ENCODE data around the gene NUMBL. TPM values are rescaled to one million over a fixed set of nuclear protein-coding genes. Genes with fewer than 3 reads are reported as not detected.

NUMBL gene
- total RNA-seq, 2 experiments from 2014 or later = 4.8 to 5.8 TPM

DNA sequence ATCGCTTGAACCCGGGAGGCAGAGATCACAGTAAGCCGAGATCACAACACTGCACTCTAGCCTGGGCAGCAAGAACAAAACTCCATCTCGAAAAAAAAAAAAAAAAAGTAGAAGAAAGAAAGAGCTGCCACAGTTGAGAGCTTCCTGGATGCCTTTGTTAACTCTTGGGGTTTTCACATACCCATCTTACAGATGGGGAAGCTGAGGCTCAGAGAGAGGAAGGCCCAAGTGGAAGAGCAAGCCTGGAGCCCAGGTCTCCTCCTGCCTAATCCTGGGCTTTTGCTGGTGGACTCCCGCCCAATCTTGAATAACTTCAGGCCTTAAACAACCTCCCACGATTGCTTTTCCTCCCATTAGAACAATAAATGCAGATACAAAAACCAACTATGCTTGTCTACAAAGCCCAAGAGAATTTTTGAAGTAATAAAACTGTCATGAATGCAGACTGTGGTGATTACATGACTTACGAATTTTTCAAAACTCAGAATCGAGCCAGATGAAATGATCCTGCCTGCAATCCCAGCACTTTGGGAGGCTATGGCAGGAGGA is 47.6 kb downstream of the NUMBL start:
- Mint-ChIP-seq H3K36me3 (ENCODE audit: low read depth) (no peaks in the 10 kb centered on the region), H3K27ac (no peak overlapping the region), H3K27me3 (peaks cover 6% of the 10 kb centered on the region), H3K9me3 (no peaks in the 10 kb centered on the region), H3K4me3 (no peak overlapping the region), H3K4me1 (peaks cover 6% of the 10 kb centered on the region)
- DNase-seq = no peak
- POLR2A ChIA-PET = interaction anchor here (0.6 to 0.7 kb wide), 2 partner anchors 15 to 251 kb away, joined by 3 to 4 read pairs; no protein-coding TSS in a partner anchor
- CTCF ChIA-PET = interaction anchor here (5.2 kb wide), 1 partner anchor 8 kb away, joined by 49 read pairs; no protein-coding TSS in a partner anchor

DNA sequence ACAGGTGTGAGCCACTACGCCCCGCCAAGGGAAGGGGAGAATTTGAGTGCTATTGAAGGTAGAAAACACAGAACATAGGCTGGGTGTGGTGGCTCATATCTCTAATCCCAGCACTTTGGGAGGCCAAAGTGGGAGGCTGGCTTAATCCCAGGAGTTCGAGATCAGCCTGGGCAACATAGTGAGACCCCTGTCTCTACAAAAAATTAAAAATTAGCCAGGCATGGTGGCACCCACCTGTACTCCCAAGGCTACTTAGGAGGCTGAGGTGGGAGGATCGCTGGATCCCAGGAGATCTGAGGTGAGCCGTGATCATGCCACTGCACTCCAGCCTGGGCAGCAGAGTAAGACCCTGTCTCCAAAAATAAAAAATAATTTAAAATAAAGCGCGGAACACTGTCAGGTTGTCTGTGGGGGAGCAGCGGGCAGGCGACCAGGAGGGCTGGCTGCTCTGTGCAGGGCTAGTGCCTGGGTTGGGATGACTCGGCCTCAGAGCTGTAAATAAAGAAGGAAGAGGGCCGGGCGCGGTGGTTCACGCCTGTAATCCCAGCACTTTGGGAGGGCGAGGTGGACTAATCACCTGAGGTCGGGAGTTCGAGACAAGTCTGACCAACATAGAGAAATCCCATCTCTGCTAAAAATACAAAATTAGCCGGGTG is 48.3 kb downstream of the NUMBL start:
- Mint-ChIP-seq H3K4me3 (no peak overlapping the region), H3K27me3 (peaks cover 6% of the 10 kb centered on the region), H3K4me1 (peaks cover 6% of the 10 kb centered on the region), H3K36me3 (ENCODE audit: low read depth) (no peaks in the 10 kb centered on the region), H3K9me3 (no peaks in the 10 kb centered on the region), H3K27ac (no peak overlapping the region)
- no peak for DNase-seq
- ChIA-PET POLR2A (interaction anchor here (0.7 kb wide), 1 partner anchor 251 kb away, joined by 4 read pairs; no protein-coding TSS in a partner anchor), CTCF (interaction anchor here (5.2 kb wide), 1 partner anchor 8 kb away, joined by 49 read pairs; no protein-coding TSS in a partner anchor)

DNA sequence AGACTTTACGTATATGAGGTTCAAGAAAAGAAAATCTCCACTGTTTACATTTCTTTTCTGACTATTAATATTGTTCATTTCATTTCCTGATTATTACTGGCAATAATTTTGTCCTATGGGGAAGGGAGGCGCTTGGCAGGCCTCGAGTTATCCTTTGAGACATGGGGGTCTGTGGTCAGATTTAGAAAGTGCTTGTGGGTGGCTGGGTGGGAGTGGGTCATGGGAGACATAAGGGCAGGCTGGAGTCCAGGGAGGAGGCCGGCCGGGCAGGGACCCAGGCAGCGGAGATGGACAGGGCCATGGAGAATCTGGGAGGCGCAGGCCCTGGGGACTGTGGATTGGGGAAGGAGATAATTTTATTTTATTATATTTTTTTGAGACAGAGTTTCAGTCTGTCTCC is 49.2 kb downstream of the NUMBL start:
- Mint-ChIP-seq H3K4me1 (peaks cover 6% of the 10 kb centered on the region), H3K27ac (no peak overlapping the region), H3K36me3 (ENCODE audit: low read depth) (no peaks in the 10 kb centered on the region), H3K27me3 (peaks cover 6% of the 10 kb centered on the region), H3K4me3 (no peak overlapping the region), H3K9me3 (no peaks in the 10 kb centered on the region)
- POLR2A ChIA-PET = no interaction called here
- CTCF ChIA-PET = no interaction called here
- no peak for DNase-seq

DNA sequence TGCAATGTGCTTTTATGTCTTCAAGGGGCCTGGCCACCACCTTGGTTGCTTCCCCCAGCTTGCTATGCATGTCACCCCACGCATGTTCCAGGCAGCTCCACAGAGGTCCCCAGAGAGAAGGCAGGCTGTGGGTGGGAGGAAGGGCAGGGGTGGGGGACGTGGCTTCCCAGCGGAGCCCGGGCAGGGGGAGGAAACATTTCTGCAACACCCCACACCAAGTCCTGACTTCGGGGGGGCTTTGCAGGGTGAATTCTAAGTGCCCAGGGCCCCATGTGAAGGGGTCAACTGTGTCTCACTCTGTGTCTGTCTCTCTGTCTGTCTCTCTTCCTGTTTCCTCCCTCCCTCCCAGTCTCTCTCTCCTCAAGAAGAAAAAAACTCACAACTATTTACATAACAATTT is 49.7 kb downstream of the NUMBL start:
- Mint-ChIP-seq H3K36me3 (ENCODE audit: low read depth) (no peaks in the 10 kb centered on the region), H3K27me3 (peaks cover 1% of the 10 kb centered on the region), H3K4me3 (no peak overlapping the region), H3K27ac (no peak overlapping the region), H3K4me1 (peaks cover 1% of the 10 kb centered on the region), H3K9me3 (no peaks in the 10 kb centered on the region)
- ChIA-PET CTCF (interaction anchor here (0.6 kb wide), 1 partner anchor 462 kb away, joined by 4 read pairs; no protein-coding TSS in a partner anchor), POLR2A (no interaction called here)
- DNase-seq = no peak

DNA sequence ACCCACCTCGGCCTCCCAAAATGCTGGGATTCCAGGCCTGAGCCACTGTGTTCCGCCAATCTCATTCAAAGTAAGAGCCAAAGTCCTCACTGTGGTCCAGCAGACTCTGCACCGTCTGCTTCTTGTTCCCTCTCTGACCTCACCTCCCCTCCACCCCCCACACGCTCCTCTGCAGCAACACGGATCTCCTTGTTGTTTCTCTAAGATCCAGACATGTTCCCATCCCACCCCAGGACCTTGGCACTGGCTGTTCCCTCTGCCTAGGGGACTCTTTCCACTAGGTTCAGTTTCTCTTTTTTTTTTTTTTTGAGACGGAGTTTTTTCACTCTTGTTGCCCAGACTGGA is 50.8 kb downstream of the NUMBL start:
- Mint-ChIP-seq H3K27ac (no peak overlapping the region), H3K36me3 (ENCODE audit: low read depth) (no peaks in the 10 kb centered on the region), H3K27me3 (peaks cover 4% of the 10 kb centered on the region), H3K4me1 (peaks cover 1% of the 10 kb centered on the region), H3K9me3 (no peaks in the 10 kb centered on the region), H3K4me3 (no peak overlapping the region)
- POLR2A ChIA-PET = no interaction called here
- no peak for DNase-seq
- CTCF ChIA-PET = no interaction called here

DNA sequence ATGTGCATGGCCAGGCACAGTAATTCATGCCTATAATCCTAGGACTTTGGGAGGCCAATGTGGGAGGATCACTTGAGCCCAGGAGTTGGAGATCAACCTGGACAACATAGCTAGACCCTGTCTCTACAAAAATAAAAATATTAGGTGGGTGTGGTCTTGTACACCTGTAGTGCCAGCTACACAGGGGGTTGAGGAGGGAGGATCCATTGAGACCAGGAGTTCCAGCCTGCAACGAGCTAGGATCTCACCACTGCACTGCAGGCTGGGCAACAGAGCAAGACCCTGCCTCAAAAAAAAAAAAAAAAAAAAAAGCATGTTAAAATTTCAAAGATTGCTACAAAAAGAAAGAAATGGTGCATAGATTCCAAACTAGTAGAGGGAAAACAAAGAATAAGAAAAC is 52.1 kb downstream of the NUMBL start:
- Mint-ChIP-seq H3K27me3 (peaks cover 7% of the 10 kb centered on the region), H3K9me3 (no peaks in the 10 kb centered on the region), H3K4me1 (peaks cover 7% of the 10 kb centered on the region), H3K4me3 (no peak overlapping the region), H3K27ac (no peak overlapping the region), H3K36me3 (ENCODE audit: low read depth) (no peaks in the 10 kb centered on the region)
- POLR2A ChIA-PET = no interaction called here
- CTCF ChIA-PET = interaction anchor here (0.7 to 1.3 kb wide), 2 partner anchors 97 to 333 kb away, joined by 3 to 5 read pairs; no protein-coding TSS in a partner anchor
- DNase-seq = no peak

DNA sequence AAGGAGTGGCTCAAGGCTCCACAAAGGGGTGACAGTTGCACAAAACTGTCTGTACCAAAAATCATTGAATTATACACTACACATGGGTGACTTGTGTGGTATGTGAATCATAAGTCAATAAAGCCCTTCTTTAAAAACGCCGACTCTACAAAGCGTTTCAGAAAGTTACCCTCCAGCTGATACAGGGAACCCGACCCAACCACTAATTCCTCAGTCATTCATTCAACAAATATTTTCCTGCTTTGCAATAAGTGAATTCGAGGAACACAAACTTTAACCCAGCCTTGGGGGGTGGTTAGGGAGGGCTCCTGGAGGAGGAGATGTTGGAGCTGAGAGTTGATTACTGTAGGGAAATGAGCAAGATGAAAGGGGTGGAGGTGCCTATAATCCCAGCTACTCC is 57.2 kb downstream of the NUMBL start:
- no peak overlapping the region for H3K4me3 Mint-ChIP-seq
- no peak overlapping the region for H3K27ac Mint-ChIP-seq
- peaks cover 7% of the 10 kb centered on the region for H3K27me3 Mint-ChIP-seq
- peaks cover 4% of the 10 kb centered on the region for H3K36me3 Mint-ChIP-seq (ENCODE audit: low read depth)
- peaks cover 9% of the 10 kb centered on the region for H3K4me1 Mint-ChIP-seq
- POLR2A ChIA-PET = no interaction called here
- DNase-seq = no peak
- no peaks in the 10 kb centered on the region for H3K9me3 Mint-ChIP-seq
- CTCF ChIA-PET = interaction anchor here (0.8 to 4.4 kb wide), 5 partner anchors 10 to 328 kb away, joined by 3 to 65 read pairs (median 17); no protein-coding TSS in a partner anchor

DNA sequence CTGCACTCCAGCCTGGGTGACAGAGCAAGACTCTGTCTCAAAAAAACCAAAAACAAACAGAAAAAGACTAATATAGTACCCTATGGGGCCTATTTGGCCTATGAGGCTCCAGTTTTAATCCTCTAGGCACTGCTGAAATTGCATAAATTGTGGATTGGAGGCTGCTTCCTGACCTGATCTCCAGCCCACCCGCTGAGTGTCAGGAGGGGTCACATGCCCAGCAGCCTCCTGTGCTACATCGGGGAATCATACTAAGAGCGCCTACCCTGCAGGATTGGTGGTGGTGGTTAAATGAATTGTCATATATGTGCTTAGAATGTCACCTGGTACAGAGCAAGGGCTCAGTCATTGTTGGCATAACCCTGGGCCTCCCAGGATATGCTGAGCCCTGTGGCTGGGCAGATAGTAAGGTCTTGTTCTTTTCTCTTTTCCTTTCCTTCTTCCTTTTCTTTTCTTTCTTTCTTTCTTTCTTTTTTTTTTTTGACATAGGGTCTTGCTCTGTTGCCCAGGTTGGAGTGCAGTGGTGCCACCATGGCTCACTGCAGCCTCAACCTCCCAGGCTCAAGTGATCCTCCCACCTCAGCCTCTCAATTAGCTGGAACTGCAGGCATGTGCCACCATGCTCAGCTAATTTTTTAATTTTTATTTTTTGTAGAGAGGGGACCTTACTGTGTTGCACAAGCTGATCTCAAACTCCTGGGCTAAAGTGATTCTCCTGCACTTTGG is 58.0 kb downstream of the NUMBL start:
- Mint-ChIP-seq H3K27me3 (peaks cover 7% of the 10 kb centered on the region), H3K4me3 (no peak overlapping the region), H3K27ac (no peak overlapping the region), H3K4me1 (peaks cover 9% of the 10 kb centered on the region), H3K36me3 (ENCODE audit: low read depth) (peaks cover 6% of the 10 kb centered on the region), H3K9me3 (no peaks in the 10 kb centered on the region)
- CTCF ChIA-PET = interaction anchor here (0.8 to 4.4 kb wide), 5 partner anchors 9 to 212 kb away, joined by 3 to 65 read pairs (median 4); no protein-coding TSS in a partner anchor
- POLR2A ChIA-PET = no interaction called here
- no peak for DNase-seq

DNA sequence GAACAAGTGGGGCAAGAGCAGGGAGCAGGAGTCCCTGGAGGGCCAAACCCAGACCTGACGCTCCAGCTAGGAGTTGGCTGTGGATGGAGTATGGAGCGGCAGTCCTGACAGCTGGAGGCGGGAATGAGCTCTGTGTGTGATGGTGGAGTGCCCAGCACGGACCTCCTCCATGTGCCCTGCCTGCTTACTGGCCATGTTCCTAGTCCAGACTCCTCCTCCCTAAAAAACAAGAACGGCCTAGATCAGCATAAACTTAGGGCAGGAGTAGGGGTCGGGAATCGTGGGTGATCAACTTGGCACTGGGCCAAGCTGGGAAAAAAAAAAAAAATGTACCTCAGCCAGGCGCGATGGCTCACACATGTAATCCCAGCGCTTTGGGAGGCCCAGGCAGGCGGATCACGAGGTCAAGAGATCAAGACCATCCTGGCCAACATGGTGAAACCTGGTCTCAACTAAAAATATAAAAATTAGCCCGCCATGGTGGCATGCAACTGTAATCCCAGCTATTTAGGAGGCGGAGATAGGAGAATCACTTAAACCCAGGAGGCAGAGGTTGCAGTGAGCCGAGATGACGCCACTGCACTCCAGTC is 59.8 kb downstream of the NUMBL start:
- POLR2A ChIA-PET = no interaction called here
- H3K4me3 Mint-ChIP-seq = no peak overlapping the region
- no peak overlapping the region for H3K27ac Mint-ChIP-seq
- no peak for DNase-seq
- H3K27me3 Mint-ChIP-seq = peaks cover 7% of the 10 kb centered on the region
- no peaks in the 10 kb centered on the region for H3K9me3 Mint-ChIP-seq
- peaks cover 10% of the 10 kb centered on the region for H3K36me3 Mint-ChIP-seq (ENCODE audit: low read depth)
- CTCF ChIA-PET = interaction anchor here (0.7 kb wide), 1 partner anchor 1770 kb away, joined by 3 read pairs; no protein-coding TSS in a partner anchor
- peaks cover 9% of the 10 kb centered on the region for H3K4me1 Mint-ChIP-seq

DNA sequence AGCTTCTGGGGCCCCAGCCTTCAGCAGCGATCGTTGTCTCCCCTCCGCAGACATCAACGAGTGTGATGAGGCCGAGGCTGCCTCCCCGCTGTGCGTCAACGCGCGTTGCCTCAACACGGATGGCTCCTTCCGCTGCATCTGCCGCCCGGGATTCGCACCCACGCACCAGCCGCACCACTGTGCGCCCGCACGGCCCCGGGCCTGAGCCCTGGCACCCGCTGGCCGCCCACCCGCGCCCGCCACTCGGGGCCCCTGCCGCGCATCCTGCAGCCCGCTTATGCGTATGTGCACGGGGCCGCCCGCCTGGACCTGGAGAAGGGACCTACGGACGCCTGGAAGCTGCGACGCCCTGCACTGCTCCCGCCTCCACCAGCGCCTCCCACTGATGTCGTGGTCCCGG is 61.1 kb downstream of the NUMBL start:
- peaks cover 17% of the 10 kb centered on the region for H3K36me3 Mint-ChIP-seq (ENCODE audit: low read depth)
- CTCF ChIA-PET = no interaction called here
- H3K27me3 Mint-ChIP-seq = peaks cover under 1% of the 10 kb centered on the region
- no peaks in the 10 kb centered on the region for H3K9me3 Mint-ChIP-seq
- H3K4me1 Mint-ChIP-seq = peaks cover 12% of the 10 kb centered on the region
- POLR2A ChIA-PET = no interaction called here
- no peak overlapping the region for H3K27ac Mint-ChIP-seq
- no peak for DNase-seq
- H3K4me3 Mint-ChIP-seq = no peak overlapping the region

DNA sequence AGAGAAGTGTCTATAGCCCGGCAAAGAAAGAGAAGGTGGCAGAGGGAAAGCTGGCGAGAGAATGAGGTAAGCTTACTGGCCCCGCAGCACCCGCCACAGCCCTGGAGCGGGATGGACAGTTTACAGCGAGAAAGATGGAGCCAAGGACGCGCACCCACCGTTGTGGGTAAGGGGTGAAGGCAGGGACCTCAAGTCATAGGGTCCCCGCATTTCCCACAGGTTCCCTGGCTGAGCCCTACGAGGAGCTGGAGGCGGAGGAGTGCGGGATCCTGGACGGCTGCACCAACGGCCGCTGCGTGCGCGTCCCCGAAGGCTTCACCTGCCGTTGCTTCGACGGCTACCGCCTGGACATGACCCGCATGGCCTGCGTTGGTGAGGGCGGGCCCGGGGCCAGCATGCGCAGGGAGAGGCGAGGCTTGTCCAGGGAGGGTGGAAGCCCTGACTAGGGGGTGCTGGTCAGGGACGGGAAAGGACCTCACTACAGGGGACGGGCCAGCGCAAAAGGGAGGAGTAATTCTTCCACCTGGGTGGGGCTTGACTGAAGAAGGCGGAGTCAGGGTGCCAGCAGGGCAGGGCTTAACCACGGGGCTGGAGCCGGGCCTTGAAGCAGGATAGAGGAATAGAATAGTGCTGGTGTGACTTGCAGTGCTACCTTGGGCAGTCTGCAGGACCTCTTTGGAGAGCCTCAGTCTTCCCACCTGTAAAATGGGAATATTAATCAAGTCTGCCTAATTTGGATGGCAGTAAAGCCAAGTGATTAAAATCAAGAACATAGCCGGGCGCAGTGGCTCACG is 62.8 kb downstream of the NUMBL start:
- CTCF ChIA-PET = no interaction called here
- Mint-ChIP-seq H3K9me3 (no peaks in the 10 kb centered on the region), H3K27ac (no peak overlapping the region), H3K4me3 (no peak overlapping the region), H3K27me3 (no peaks in the 10 kb centered on the region), H3K4me1 (peaks cover 11% of the 10 kb centered on the region), H3K36me3 (ENCODE audit: low read depth) (peaks cover 29% of the 10 kb centered on the region)
- POLR2A ChIA-PET = interaction anchor here (0.6 to 1.0 kb wide), 2 partner anchors 14 to 15 kb away, joined by 3 read pairs; no protein-coding TSS in a partner anchor
- DNase-seq = no peak

DNA sequence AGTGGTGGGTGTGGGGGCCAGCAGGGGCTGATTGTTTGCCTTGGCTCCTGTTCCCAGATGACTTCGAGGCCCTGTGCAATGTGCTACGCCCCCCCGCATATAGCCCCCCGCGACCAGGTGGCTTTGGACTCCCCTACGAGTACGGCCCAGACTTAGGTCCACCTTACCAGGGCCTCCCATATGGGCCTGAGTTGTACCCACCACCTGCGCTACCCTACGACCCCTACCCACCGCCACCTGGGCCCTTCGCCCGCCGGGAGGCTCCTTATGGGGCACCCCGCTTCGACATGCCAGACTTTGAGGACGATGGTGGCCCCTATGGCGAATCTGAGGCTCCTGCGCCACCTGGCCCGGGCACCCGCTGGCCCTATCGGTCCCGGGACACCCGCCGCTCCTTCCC is 63.5 kb downstream of the NUMBL start:
- H3K9me3 Mint-ChIP-seq = no peaks in the 10 kb centered on the region
- peaks cover 11% of the 10 kb centered on the region for H3K4me1 Mint-ChIP-seq
- ChIA-PET CTCF (no interaction called here), POLR2A (interaction anchor here (1.0 kb wide), 1 partner anchor 13 kb away, joined by 3 read pairs; no protein-coding TSS in a partner anchor)
- H3K27ac Mint-ChIP-seq = no peak overlapping the region
- no peaks in the 10 kb centered on the region for H3K27me3 Mint-ChIP-seq
- DNase-seq = no peak
- H3K4me3 Mint-ChIP-seq = no peak overlapping the region
- H3K36me3 Mint-ChIP-seq (ENCODE audit: low read depth) = peaks cover 33% of the 10 kb centered on the region

Measured in activated CD4-positive, alpha-beta memory T cell treated with anti-CD3 and anti-CD28 coated beads, Interleukin-2, amount 10 ng/mL, durations not matched to agents 7 days and 5 days (primary cell).